8988T (cell line): Measurements from ENCODE around the gene SCD5.

Source experiments
- DNase-seq: peaks from one replicate; pipeline ENCODE4 v3.0.0; 2011

The SCD5 gene

DNA sequence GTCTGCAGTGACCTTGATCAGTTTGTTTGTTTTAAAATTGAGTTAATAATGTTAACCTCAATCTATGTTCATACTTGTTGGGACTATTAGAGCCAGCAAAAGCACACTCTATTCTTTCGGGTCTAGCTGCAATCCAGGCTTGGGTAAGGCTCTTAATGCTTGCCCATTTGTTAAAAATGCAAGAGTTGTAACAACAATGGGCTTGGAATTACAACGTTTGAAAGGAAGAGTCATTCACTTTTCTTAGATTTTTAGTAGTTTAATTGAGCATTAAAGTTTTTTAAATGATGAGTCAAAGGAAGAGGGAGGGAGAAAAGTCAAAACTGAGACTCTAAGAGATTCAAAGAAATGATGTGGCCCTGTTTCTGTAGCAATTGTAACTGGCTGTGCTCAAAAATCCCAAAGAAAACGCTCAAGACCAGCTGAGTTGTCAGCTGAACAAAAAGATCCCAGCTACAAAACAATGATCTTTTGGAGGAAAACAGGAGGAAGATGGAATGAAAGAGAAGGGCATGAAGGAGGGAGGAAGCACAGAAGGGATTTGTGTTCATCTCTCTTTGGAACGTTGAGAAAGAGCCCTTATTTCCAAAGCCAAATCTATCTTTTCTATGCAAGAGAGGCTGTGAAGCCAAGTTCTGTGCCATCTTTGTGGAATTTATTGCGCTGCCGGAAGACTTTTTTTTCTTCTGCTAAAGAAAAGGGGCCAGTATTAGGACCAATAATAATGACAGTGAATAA lies 5.5 kb downstream of the SCD5 start:
- no peak for DNase-seq

DNA sequence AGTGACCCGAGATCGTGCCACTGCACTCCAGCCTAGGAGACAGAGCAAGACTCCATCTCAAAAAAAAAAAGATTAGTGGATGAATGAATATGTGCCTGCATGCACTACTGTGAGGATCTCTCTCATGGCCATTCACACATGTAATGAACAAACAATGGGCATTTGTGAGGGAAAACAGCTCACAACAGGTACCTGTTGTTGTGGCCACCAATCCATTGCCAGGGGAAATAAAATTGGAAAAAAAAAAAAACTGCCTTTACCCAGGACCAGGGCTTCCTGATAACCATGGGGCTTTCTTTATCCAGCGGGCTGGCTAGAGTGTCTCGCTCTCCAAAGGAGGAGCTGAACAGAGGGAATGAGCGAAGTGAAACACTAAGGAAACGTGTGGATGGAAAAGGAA lies 7.4 kb downstream of the SCD5 start:
- DNase-seq = no peak

DNA sequence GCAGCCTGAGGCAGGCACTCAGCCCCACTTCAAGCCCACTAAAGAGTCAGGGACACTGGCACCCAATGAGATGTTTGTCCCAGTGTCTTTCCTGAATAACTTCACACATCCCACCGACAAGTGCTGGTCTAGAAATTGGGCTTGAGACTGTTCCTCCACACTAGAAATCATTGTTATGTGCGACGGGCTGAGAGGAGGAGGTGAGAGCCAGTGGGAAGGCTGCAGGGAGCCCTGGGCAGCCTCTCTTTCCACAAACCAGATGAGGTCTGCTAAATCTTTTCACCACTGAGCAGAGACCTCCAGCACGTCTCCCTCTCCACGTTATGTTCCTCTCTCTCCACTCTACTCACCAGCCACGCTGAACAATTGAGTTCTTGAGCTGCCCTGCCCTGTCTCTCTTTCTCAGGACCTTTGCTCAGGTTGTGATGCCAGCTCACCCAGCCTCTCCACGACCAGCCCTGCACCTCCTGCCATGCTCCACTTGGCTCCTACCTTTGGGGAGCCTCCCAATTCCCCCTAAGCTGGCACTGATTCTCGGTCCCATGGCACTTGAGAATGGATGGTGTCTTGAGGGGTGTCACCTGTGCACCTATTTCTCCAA lies 8.4 kb downstream of the SCD5 start:
- no peak for DNase-seq

DNA sequence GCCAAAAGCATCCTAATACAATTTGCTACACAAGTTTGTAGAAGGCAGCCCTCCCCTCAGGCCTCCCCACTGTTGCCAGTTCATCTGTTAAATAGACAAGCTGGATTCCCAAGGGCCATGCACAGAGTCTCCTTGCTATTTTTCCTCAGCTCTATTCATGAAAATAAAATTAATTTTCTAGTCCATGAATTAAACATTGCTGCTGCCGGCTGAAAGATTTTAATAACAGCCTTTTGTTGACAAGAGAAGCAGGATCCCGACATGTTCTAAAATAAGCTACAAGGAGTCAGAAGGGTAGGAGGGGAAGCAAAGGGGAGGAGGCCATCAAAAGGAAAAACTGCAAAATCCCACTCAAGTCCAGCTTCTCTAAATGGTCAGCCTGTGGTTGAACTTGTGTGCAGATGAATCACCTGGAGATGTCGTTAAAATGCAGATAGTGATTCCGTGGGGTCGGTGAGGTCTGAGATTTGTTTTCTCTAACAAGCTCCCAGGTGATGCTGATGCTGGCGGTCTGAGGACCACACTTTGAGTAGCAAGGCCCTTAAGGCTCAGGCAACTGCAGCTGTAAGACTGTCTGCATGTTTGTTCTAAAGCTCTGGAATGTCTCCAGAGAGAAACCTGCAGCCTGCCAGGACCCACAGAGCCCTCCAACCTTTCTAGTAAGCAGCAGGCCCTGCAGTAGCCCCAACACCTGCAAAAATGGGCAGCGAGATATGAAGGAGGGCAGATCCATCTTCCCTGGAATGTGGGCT lies 9.4 kb downstream of the SCD5 start:
- DNase-seq = no peak

DNA sequence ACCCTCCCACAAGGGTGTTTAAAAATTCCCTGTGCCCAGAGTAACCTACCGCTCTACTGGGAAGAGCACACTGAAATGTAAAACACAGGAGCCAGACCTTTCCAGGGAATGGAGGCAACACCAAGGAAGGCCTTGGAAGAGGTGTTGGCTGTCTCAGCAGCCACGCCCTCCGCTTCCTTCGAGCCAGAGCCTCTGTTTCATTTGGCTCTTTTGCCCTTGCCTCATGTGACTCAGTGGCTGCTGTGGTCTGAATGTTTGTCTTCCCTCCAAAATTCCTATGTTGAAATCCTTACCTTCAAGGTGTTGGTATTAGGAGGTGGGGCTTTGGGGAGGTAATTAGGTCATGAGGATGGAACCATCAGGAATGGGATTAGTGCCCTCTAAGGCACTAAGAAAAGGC lies 11.3 kb downstream of the SCD5 start:
- DNase-seq = no peak

DNA sequence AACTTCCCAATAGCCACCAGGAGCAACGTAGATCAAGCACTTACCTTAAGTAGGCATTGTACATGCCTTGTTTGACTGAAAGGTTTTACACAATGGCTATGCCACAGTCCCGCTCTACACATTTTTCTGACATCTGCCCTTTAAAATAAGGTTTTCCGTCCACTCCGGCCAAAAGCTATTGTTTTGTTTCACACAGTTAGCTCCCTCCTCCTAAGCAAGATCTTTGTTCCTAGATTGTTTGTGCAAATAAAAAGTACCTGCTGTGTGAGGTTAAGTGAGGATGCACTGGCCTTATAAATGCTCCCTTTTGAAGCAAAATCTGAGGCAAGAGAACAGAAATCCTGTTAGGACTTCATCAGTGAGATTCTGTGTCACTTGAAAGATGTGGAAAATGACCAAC lies 11.8 kb downstream of the SCD5 start:
- no peak for DNase-seq

DNA sequence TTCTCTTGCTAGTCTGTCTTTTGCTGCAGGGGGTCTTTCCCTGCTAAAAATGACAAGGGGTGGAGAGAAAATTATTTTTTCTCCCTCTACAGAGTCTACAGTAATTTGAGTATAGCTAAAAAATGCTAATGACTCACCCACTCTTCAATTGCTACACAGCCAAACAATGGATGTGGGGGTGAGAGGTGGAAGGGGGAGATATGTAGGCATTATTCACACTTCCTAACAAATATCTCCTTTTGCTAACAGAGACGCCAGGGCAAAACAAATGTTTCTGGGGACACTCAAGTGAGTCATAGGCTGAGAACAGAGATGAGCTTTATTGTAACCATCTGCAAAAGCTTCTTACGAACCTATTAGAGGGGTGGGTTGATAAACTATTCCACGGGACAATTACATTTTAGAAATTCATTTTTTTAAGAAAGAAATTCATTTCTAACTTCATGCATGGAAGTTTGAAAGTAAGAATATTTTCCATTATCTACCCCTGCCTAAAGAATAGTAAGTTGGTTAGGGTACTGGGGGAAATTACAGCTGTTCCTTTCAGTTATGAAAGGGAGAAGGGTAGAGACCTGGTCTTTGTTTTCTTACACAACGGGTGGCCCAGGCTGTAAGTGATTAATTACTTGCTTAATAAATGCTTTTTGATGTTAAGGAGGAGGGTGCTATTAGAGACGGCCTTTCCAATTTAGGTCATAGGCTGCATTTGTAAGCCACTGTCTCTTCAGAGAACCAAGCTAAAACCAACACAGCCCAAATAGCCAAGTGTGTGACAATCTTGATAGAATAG lies 12.8 kb downstream of the SCD5 start:
- no peak for DNase-seq

DNA sequence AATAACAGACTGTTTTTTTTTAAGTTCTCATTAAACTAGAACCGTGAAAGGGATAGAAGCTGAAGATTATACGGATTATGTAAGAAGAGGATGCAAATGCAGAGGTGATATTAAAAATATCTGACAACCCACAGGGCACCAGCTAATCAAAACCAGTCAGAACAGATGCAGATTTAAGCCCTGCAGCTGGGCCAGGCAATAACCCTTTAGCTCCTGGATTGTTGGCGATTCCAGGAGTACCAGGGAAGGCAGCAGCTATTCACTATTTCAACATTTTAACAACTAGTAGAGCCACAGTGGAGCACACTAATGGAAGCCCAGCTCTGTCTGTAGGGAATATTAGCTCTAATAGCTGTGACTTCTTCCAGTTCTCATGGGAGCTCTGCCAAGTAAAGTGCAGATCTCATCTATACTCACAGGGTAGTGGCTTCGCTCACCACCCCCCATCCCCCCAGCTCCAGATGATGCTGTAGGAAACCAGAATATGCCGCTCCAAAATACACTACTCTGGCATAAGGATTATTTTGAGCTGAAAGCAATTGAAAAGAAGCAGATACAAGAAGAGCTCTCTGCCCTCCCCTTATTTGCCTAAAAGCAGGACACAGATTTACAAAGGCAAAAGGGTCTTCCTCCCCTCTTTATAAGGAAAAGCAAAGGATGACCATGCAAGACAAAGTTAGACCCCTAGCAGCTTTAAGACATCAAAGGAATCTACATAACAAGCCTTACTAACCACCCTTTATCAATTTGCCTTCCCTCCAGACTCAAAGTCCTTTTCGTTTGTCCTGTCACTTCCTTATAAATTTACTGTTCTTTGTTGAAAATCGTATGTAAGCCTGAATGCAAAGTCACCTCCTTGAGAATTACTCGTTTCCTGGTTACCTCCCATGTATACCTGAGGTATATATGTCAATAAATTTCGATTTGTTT lies 13.7 kb downstream of the SCD5 start:
- DNase-seq = no peak

DNA sequence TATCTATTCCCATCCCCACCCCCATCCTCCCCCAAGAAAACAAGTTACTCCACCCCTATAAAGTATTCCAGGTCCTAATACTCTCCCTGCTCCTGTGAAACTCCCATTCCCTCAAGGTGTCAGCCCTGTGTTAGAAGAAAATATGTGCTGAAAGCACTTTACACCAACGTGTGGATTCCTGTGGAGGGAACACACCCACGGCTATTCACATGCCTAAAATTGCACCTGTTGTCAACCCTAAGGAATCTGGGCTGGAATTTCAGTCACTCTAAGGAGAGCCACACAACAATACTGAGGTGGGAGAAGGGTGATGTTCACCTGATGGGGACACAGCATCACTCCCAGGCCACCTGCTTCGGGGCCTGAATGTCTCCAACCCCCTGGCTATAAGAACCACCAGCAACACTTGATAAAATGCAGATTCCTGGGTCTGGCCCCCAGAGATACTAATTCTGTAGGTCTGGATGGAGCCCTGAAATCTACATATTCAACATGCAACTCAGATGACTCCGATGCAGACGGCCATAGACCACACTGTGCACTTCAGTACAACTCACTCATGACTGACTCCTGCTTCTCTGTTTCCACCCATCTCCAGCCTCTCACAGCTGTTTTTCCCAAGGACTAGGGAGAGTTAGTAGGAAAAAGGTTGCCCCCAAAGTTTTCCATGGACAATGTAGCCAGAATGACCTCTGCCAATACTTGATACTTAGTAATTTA lies 15.8 kb downstream of the SCD5 start:
- DNase-seq = no peak

DNA sequence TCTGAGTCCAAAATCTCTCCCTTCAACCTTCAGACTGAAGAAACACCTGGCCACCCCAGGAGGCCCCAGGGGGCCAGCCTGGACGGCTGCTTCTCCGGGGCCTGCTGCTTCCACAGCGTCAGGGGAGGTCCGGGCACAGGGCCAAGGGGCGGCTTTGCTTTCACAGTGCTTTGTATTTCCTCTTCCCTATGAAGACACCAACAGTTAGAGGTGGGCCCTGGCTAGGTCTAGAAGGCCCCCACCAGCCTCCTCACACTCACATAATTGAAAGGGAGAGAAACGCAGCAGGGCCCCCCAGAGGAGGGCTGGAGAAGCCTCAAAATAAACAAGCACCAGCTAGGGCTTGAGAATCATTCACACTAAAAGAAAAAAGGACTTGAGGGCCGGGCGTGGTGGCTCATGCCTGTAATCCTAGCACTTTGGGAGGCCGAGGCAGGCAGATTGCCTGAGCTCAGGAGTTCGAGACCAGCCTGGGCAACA lies 17.8 kb downstream of the SCD5 start:
- no peak for DNase-seq

DNA sequence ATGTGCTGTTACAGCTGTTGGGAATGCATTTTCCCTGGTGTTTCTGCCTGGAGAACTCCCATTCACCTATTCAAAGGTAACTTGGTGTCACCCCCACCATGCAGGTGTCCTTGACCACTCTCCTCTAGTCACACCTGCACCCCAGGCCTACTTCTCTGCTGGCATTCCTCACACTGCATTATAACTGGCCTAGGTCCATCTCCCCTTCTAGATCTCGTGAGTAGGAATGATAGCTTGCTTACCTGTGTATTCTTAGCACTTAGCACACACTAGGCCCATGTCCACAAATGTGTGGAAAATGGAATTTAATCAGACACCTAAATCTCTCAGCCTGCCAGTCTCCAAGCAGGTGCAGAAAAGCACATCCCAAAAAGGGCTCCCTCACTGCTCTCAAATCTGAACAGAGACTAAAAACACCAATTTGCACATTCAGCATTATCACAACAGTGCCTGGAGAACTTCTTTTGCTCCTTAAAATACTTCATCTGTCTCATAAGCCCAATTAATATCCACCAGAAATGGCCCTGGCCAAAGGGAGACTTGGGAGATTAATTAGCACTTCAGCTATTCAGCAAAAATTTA lies 18.3 kb downstream of the SCD5 start:
- no peak for DNase-seq

DNA sequence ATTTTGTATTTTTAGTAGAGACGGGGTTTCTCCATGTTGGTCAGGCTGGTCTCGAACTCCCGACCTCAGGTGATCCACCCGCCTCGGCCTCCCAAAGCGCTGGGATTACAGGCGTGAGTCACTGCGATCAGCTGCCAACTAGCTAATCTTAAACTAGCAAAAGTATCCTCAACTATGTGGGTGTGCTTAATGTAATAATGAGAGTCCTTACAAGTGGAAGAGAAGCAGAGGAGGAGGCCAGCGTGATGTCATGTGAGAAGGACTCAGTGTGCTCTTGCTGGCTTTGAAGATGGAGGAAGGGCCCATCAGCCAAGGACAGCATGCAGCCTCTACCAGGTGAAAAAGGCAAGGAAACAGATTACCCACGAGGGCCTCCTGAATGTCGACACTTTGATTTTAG lies 19.6 kb downstream of the SCD5 start:
- DNase-seq = no peak

DNA sequence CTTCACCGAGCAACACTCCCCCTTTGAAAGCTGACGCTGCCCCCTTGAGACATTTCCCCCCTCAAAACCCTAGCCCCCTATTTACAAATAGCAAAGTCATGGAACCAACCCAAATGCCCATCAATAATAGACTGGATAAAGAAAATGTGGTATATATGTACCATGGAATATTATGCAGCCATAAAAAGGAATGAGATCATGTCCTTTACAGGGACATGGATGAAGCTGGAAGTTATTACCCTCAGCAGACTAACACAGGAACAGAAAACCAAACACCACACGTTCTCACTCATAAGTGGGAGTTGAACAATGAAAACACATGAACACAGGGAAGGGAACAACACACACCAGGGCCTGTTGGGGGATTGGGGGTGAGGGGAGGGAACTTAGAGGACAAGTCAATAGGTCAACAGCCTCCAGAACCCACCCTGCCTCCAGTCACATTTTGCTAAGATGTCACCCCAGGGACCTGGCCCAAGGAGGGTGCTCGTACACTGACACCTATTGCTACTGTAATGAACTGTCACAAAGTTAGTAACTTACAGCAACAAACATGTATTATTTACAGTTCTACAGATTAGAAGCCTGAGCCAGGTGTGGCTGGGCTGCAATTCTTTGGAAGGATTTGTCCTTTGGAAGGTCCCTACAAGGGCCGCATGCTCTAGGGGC lies 20.6 kb downstream of the SCD5 start:
- no peak for DNase-seq

DNA sequence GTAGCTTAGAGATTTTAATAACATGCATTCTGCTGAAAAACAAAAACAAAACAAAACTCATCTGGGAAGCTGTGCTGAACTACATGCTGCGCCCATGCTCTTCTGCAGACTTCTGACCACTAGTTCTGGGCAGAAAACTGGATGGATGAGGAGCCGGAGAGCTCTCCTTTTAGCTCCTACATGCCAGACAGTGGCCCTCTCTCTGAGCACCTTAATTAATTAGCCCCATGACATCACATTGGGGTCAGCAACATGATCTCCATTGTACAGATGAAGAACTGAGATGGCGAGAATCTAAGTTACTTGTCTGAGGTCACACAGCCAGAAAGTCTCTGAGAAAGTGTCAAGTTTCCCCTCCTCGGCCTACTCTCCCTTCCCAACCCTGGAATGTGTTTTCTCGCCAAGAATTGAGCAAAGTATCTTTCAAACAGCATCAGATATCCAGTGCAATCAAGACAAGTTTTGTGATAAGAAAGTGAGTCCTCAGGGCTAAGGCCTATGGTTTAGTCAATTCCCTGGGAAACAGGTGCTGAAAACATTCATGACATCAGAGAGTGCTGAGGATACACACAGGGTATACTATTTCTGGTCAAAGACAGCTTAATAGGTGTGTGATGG lies 21.6 kb downstream of the SCD5 start:
- DNase-seq = no peak

DNA sequence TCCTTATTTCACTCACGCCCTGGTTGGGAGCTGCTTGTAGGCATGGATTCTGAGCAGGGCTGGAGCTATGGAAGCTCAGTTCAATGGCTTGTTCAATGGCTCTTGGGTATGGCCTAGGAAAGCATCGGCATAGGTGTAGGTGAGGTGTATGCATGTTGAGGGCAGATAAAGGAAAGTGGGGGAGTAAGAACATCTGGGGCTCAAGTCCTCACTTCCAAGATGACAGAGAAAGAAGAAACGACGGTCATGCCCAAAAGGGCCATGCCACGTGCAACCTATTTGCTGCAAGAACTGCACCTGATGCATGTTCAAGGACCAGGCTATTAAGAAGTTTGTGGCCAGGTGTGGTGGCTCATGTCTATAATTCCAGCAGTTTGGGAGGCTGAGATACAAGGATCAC lies 23.4 kb downstream of the SCD5 start:
- no peak for DNase-seq

DNA sequence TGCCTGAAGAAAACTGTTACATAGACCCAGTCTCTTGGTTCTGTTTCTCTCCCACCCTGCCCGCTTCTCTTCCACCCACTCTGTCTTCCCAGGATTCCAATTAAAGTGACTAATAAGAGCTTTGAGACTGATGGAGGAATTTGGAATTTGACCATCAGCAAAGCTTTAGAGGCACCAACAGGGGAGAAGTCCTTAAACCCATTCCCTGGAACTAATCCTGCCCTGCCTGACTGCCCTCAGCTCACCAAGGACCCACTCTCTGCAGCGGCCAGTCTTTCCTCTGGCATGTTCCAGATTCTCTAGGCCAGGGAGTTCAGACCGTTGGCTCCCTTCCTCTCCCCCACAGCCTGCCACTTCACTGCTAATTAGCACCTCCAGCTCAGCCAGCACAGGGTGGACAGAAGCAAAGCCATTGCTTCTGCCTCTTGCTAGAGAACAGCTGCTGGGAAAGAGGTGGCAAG lies 23.9 kb downstream of the SCD5 start:
- DNase-seq = no peak

DNA sequence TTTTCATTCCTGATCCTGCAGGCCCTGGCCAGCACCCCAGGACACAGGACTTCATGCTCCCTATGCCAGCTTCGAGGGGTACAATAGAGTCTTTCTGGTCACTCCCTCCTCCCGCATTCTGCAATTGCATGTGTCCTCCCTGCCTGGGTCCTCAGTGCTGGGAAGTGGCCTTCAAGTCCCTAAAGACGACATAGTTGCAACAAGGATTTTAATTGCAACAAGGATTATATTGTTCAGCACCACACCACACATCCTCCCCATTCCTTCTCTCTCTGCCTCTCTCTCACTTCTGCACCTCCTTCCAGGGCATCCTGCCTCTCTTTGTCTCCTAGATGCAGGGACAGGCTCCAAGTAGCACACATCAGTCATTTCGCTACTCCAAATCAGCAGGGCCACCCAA lies 25.5 kb downstream of the SCD5 start:
- no peak for DNase-seq

DNA sequence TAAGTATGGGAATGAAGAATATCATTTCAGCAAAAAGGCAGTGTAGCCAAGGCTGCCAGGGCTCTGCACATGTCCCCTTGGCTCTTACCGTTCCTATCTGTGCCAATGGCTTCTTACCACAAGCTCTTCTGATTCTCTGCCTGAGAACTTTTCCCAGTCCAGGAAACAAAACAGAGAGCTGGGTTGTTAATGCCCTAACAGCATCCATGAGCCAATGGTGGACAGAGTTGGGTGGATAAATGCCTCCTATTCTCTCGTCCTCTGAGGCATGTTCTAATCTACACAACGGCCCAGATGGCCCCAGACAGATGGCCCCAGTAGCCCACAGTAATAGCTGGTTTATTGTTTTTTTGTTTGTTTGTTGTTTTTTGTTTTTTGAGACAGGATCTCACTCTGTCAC lies 28.0 kb downstream of the SCD5 start:
- no peak for DNase-seq

DNA sequence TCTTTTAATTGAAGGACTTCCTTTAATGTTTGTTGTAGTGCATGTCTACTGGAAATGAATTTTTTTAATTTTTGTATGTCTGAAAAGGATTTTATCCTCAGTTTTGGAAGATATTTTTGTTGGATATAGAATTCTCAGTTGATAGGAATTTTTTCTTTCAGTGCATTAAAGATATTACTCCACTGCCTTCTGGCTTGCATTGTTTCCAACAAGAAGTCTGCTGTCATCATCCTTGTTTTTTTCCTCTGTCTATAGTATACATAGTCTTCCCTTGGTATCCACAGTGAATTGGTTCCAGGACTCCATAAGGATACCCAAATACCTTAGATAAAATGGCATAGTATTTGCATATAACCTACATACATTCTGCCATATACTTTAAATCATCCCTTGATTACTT lies 33.5 kb downstream of the SCD5 start:
- DNase-seq = no peak

DNA sequence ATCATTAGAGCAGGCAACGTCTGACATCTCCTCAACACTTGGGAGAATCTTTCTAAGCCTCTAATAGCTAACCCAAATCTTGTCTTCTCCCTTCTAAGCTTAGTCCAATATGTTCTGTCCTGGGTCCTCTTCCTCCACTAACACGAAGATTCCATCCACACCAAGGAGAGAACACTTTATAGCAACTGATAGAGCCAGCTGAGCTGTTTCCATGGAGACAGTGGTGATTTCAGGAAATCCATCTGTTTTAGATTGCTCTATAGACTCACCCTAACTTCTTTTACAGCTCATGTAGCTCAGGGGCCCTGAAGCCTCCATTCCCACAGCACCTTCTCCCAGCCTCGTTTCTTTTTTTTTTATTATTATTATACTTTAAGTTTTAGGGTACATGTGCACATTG lies 37.4 kb downstream of the SCD5 start:
- DNase-seq = no peak
